HG03571 (cell line): ENCODE measurements around the gene KNL1.
"Not testable (repeated sequence)": the region's sequence is repeated elsewhere in the genome, so short reads cannot be mapped to it uniquely, and the experiment has no call there.

Source experiments
- ATAC-seq: cut with Tn5 transposase; IDR thresholded peaks from one replicate; pipeline ENCODE4 v1.9.1; 2021; ENCODE audit not compliant: unreplicated experiment

KNL1 gene, protein sequence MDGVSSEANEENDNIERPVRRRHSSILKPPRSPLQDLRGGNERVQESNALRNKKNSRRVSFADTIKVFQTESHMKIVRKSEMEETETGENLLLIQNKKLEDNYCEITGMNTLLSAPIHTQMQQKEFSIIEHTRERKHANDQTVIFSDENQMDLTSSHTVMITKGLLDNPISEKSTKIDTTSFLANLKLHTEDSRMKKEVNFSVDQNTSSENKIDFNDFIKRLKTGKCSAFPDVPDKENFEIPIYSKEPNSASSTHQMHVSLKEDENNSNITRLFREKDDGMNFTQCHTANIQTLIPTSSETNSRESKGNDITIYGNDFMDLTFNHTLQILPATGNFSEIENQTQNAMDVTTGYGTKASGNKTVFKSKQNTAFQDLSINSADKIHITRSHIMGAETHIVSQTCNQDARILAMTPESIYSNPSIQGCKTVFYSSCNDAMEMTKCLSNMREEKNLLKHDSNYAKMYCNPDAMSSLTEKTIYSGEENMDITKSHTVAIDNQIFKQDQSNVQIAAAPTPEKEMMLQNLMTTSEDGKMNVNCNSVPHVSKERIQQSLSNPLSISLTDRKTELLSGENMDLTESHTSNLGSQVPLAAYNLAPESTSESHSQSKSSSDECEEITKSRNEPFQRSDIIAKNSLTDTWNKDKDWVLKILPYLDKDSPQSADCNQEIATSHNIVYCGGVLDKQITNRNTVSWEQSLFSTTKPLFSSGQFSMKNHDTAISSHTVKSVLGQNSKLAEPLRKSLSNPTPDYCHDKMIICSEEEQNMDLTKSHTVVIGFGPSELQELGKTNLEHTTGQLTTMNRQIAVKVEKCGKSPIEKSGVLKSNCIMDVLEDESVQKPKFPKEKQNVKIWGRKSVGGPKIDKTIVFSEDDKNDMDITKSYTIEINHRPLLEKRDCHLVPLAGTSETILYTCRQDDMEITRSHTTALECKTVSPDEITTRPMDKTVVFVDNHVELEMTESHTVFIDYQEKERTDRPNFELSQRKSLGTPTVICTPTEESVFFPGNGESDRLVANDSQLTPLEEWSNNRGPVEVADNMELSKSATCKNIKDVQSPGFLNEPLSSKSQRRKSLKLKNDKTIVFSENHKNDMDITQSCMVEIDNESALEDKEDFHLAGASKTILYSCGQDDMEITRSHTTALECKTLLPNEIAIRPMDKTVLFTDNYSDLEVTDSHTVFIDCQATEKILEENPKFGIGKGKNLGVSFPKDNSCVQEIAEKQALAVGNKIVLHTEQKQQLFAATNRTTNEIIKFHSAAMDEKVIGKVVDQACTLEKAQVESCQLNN (N-terminal part only)

DNA sequence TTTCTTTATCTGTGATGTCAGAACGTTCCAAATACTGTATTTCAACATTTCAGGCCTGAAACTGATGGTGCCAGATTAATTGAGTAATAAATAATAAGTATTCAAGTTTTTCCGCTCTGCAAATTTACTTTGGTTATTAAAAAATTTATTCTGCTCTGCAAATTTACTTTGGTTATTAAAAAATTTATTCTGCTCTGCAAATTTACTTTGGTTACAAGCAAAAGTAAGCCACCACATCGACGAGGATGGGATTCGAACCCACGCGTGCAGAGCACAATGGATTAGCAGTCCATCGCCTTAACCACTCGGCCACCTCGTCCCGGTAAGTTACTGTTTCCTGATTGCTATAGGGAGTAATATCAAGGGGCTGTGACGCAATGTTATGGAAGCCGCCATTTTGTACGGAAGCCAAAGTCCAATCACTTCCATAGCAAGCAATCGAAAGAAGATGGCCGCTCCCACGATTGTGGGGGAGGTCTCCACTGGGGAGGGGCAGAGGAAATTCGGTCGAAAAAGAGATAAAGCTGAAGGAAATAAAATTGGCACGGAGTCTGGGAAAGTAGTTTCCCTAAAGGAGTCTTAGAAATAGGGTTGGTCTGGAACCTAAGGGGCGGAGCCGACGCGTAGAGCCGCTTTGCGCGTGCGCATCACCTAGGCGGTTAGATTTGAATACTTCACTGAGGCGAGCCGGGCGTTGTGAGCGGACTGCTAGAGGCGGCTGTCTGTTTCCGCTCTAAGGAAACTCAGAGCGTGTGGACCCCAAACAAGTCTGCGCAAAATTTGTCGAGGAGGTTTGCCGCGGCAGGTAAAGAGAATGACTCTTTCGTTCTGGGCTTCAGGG, at the start of gene KNL1:
KNL1 (plus strand) TSS at position 662 of the 841 bp plus-strand sequence. CDS start 8,683 bp downstream, outside the sequence.
- peak; percentile 68 for ATAC-seq

DNA sequence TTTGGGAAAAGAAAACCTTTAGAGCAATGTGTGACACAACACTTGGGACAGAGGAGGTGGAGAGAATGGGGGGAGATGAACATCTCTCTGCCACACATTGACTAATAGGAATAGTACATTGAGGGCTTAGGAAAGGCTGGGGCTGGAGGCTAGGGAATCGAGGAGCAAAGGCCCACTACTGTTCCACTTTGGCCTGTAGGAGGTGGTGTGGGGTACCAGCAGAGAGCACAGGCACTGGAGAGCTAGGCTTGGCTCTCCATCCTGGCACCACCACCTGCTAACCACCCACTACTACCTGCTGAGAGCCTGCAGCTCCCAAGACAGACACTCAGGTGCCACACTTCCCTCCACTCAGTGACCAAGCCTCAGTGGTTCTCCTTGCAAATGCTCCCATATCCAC, 48.6 kb upstream of the KNL1 start:
- no peak for ATAC-seq

GRCh38 chr15:40548610-40549009, 45.4 kb upstream of the KNL1 start:
- ATAC-seq, result no peak

GRCh38 chr15:40549894-40550293, 44.2 kb upstream of the KNL1 start:
- no peak for ATAC-seq

DNA sequence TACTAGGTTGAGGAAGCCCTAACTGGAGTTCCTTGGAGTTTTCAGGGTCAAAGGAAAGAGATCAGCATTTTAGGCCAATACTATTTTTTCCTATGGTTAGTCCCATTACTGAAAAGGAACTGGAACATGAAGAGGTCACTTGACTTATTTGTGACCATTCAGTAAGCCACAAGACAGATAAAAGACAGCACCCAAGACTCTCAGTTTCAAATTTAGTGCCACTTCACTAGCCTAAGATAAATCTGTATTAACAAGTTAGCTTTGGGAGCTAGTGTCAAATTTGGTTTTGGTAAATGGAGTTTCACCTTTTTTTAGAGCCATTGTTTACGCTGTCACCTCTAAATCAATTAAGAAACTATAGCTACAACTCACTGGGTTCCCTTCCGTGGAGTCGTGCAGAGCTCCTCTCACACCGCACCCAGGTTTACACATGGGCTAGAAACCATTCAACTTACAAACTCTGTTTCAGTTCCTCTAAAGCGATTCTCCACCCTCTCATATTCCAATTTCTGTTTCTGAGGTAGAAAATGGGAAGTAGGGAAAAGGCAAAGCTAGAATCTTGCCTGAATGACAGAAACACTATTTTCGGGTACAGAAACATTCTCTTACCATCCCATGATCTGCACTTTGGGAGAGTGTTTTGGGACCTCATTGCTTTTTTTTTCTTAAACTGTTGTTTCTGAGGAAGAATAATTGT, 43.6 kb upstream of the KNL1 start:
- ATAC-seq, result peak; percentile 71

DNA sequence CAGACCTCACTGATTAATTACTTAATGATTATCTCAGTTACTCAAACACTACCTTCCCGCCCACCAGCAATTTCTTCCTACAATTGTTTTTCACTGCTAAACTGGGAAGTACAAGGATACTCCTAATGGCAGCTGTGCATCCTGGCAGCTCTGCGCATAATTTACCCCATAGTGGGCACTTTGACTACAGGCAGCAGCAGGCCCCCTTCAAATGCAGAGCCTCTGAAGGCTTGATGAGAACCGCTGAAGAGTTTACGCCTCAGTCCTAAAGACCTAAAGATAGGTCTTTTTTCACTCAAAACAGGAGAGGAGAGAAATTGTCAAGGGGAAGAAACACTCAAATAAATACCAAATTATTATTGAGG, 39.9 kb upstream of the KNL1 start:
- no peak for ATAC-seq

GRCh38 chr15:40555876-40556275, 38.2 kb upstream of the KNL1 start:
- no peak for ATAC-seq

DNA sequence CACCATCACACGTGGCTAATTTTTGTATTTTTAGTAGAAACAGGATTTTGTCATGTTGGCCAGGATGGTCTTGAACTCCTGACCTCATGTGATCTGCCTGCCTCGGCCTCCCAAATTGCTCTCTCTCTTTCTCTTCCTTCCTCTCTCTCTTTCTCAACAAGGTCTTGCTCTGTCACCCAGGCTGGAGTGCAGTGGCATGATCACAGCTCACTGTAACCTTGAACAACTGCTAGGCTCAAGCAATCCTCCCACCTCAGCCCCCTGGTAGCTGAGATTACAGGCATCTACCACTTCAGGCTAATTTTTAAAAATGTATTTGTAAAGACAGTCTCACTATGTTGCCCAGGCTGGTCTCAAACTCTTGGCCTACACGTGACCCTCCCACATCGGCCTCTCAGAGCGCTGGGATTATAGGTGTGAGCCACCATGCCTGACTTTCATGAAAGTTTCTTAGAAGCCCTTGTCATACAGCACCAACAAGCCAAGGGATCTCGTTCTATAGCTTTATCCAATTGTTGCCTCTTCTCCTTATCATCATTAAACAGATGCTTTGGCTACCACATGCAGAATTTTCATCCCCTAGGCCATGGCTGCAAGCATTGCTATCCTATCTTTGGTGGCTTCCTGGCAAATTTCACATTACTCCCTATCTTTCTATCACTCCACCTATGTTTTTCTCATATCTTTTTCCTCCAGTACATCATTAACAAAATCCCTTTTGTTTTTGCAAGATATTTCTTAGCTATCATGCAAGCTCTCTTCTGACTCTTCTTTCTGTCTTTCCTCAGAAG, 34.9 kb upstream of the KNL1 start:
- no peak for ATAC-seq

GRCh38 chr15:40562691-40563090, 31.4 kb upstream of the KNL1 start:
- no peak for ATAC-seq

- no peak for ATAC-seq
Observed at GRCh38 chr15:40563426-40563825, 30.6 kb upstream of the KNL1 start.

DNA sequence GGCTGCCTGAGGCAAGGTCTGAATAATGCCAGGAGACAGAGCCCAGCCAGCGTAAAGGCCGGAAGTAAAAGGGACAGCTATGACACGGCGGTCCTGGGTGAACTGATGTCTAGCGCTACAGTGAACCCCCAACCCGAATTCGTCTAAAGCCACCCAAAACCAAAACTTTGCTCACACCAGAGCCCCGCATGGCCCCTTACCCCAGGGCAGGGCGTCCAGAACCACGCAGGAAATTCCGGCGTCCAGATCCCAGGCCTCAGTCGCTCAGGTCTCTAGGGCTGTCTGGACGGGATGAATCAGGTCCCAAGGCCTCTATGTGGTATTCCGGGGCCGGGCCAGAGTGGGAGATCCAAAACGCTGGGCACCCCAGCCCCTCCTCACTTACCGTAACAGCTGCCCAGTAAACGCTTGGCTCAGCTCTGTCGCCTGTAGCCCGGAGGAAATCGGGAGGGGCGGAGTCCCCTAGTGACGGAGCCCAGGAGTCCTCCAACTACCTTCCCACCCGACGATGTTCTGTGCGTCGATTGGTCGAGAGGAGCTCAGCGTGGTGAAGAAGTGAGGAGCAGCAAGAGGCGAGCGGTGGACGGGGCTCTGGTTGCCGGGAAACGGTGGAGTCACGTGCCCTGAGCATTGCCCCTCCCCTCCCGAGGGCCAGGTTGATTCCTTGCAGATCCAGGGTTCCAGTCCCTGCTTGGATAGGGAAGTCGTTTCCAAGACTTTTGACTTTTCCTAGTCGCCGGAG, 29.3 kb upstream of the KNL1 start, which contains the start of gene CCDC32:
CCDC32 (minus strand) TSS at position 452 of the 742 bp plus-strand sequence. CDS start 2,027 bp downstream, outside the sequence.
- peak; percentile 88 for ATAC-seq

GRCh38 chr15:40565333-40566238, 28.5 kb upstream of the KNL1 start:
- no peak for ATAC-seq

GRCh38 chr15:40567111-40567510, 26.9 kb upstream of the KNL1 start:
- no peak for ATAC-seq

DNA sequence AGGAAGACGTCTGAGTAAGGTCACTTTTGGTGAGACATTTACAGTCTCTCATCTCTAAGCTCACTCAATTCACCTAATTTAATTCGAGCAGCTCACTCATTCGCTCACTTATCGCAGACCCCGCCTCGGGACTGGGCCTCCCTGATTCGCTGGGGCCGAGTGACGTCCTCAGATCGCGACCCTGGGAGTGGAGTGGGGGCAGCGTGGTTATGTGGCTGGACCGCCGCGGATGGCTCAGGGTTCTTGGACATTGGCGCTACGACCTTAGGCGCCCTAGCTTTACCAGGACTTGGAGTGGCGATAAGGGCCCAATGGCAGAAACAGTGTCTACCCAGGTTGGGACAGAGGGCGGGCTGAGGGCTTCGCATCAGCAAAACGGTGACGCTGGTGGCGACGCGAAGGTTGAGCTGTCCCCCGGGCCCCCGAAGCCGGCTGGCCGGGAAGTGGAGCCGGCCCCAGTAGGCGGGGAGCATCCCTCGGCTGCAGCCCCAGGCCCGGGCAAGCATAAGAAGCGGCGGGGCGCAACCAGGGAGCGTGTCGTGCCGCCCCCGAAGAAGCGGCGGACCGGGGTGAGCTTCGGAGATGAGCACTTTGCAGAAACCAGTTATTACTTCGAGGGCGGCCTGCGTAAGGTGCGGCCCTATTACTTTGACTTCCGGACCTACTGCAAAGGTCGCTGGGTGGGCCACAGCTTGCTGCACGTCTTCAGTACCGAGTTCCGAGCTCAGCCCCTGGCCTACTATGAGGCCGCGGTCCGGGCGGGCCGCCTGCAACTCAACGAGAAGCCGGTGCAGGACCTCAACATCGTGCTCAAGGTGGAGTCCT, 24.7 kb upstream of the KNL1 start, which contains the start of gene RPUSD2:
RPUSD2 (plus strand) TSS at position 171 of the 825 bp plus-strand sequence; CDS start at position 210, 39 bp downstream.
- no peak for ATAC-seq

DNA sequence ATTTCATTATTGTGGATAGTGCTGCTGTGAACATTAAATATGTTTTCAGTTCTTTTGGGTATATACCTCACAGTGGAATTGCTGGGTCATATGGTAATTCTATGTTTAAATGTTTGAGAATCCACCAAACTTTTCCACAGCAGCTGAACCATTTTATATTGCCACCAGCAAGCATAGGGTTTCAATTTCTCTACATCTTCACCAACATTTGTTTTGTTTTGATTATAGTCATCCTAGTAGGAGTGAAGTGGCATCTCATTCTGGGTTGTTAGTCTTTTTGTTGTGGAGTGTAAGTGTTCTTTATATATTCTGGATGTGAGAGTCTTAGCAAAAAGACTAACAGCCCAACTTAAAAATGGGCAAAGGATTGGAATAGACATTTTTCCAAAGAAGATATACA, 18.9 kb upstream of the KNL1 start:
- no peak for ATAC-seq

DNA sequence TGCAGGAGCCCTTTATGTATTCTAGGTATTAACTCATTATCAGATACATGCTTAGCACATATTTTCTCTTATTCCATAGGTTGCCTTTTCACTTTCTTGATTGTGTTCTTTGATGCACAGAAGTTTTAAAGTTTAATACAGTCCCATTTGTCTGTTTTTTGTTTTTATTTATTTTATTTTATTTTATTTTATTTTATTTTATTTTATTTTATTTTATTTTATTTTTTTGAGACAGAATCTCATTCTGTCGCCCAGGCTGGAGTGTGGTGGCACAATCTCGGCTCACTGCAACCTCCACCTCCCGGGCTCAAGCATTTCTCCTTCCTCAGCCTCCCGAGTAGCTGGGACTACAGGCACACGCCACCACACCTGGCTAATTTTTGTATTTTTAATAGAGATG, 17.1 kb upstream of the KNL1 start:
- ATAC-seq, result not testable (repeated sequence)
